ENCODE results near the gene CDH12.

The CDH12 gene

DNA sequence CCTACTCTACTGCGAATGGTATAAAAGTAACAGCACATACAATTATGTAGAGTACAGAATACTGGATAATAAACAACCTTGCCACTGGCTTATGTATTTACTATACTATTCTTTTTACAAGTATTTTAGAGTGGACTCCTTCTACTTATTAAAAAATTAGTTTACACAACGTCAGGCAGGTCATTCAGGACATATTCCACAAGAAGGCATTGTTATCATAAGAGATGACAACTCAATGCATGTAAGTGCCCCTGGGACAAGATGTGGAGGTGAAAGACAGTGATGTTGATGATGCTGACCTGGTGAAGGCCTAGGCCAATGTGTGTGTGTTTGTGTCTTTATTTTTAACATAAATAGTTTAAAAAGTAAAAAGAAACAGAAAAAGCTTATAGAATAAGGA lies 421.7 kb downstream of the CDH12 start:
- Histone ChIP-seq H3K9me3 (ENCODE audit: control insufficient read depth, insufficient read depth, low read length) (no peaks in the 10 kb centered on the region), H3K4me1 (ENCODE audit: control insufficient read depth, insufficient read depth, low read length) (no peaks in the 10 kb centered on the region), H3K27ac (ENCODE audit: low read length) (no peak overlapping the region), H3K4me3 (ENCODE audit: low read length) (no peak overlapping the region), H3K27me3 (ENCODE audit: control insufficient read depth, insufficient read depth, low read length) (no peaks in the 10 kb centered on the region), H3K36me3 (ENCODE audit: control insufficient read depth, insufficient read depth, low read length) (no peaks in the 10 kb centered on the region)
- no peak for DNase-seq (ENCODE audit: low read depth, low spot score)
- no CpG with 5 or more reads among the region's 2 CpGs for WGBS (ENCODE audit: insufficient coverage, insufficient read length)

GRCh38 chr5:22411554-22412349 lies 441.4 kb downstream of the CDH12 start:
- no CpG with 5 or more reads among the region's 4 CpGs for WGBS (ENCODE audit: insufficient coverage, insufficient read length)
- Histone ChIP-seq H3K36me3 (ENCODE audit: control insufficient read depth, insufficient read depth, low read length) (no peaks in the 10 kb centered on the region), H3K27ac (ENCODE audit: low read length) (no peak overlapping the region), H3K4me3 (ENCODE audit: low read length) (no peak overlapping the region), H3K9me3 (ENCODE audit: control insufficient read depth, insufficient read depth, low read length) (no peaks in the 10 kb centered on the region), H3K27me3 (ENCODE audit: control insufficient read depth, insufficient read depth, low read length) (no peaks in the 10 kb centered on the region), H3K4me1 (ENCODE audit: control insufficient read depth, insufficient read depth, low read length) (no peaks in the 10 kb centered on the region)
- DNase-seq (ENCODE audit: low read depth, low spot score) = no peak

GRCh38 chr5:22391956-22392355 lies 461.2 kb downstream of the CDH12 start:
- Histone ChIP-seq H3K9me3 (ENCODE audit: control insufficient read depth, insufficient read depth, low read length) (no peaks in the 10 kb centered on the region), H3K27ac (ENCODE audit: low read length) (no peak overlapping the region), H3K4me3 (ENCODE audit: low read length) (no peak overlapping the region), H3K4me1 (ENCODE audit: control insufficient read depth, insufficient read depth, low read length) (no peaks in the 10 kb centered on the region), H3K36me3 (ENCODE audit: control insufficient read depth, insufficient read depth, low read length) (no peaks in the 10 kb centered on the region), H3K27me3 (ENCODE audit: control insufficient read depth, insufficient read depth, low read length) (no peaks in the 10 kb centered on the region)
- DNase-seq (ENCODE audit: low read depth, low spot score) = no peak
- no CpG with 5 or more reads among the region's 3 CpGs for WGBS (ENCODE audit: insufficient coverage, insufficient read length)

GRCh38 chr5:22390888-22391287 lies 462.3 kb downstream of the CDH12 start:
- no peak overlapping the region for H3K27ac ChIP-seq (ENCODE audit: low read length)
- no peaks in the 10 kb centered on the region for H3K27me3 ChIP-seq (ENCODE audit: control insufficient read depth, insufficient read depth, low read length)
- H3K4me3 ChIP-seq (ENCODE audit: low read length) = no peak overlapping the region
- DNase-seq (ENCODE audit: low read depth, low spot score) = no peak
- no peaks in the 10 kb centered on the region for H3K4me1 ChIP-seq (ENCODE audit: control insufficient read depth, insufficient read depth, low read length)
- no peaks in the 10 kb centered on the region for H3K36me3 ChIP-seq (ENCODE audit: control insufficient read depth, insufficient read depth, low read length)
- H3K9me3 ChIP-seq (ENCODE audit: control insufficient read depth, insufficient read depth, low read length) = no peaks in the 10 kb centered on the region

GRCh38 chr5:22372826-22373660 lies 480.1 kb downstream of the CDH12 start:
- DNase-seq (ENCODE audit: low read depth, low spot score) = no peak
- no CpG with 5 or more reads among the region's 1 CpG for WGBS (ENCODE audit: insufficient coverage, insufficient read length)
- Histone ChIP-seq H3K4me3 (ENCODE audit: low read length) (no peak overlapping the region), H3K9me3 (ENCODE audit: control insufficient read depth, insufficient read depth, low read length) (no peaks in the 10 kb centered on the region), H3K4me1 (ENCODE audit: control insufficient read depth, insufficient read depth, low read length) (no peaks in the 10 kb centered on the region), H3K36me3 (ENCODE audit: control insufficient read depth, insufficient read depth, low read length) (no peaks in the 10 kb centered on the region), H3K27me3 (ENCODE audit: control insufficient read depth, insufficient read depth, low read length) (no peaks in the 10 kb centered on the region), H3K27ac (ENCODE audit: low read length) (no peak overlapping the region)

- WGBS (ENCODE audit: insufficient coverage, insufficient read length) = no CpG with 5 or more reads among the region's 8 CpGs
- Histone ChIP-seq H3K9me3 (ENCODE audit: control insufficient read depth, insufficient read depth, low read length) (no peaks in the 10 kb centered on the region), H3K4me1 (ENCODE audit: control insufficient read depth, insufficient read depth, low read length) (no peaks in the 10 kb centered on the region), H3K27me3 (ENCODE audit: control insufficient read depth, insufficient read depth, low read length) (no peaks in the 10 kb centered on the region), H3K36me3 (ENCODE audit: control insufficient read depth, insufficient read depth, low read length) (no peaks in the 10 kb centered on the region), H3K4me3 (ENCODE audit: low read length) (no peak overlapping the region), H3K27ac (ENCODE audit: low read length) (no peak overlapping the region)
- DNase-seq (ENCODE audit: low read depth, low spot score) = no peak
These were observed 480.8 kb downstream of the CDH12 start for GRCh38 chr5:22372376-22372775.

- Histone ChIP-seq H3K27ac (ENCODE audit: low read length) (no peak overlapping the region), H3K36me3 (ENCODE audit: control insufficient read depth, insufficient read depth, low read length) (no peaks in the 10 kb centered on the region), H3K9me3 (ENCODE audit: control insufficient read depth, insufficient read depth, low read length) (no peaks in the 10 kb centered on the region), H3K27me3 (ENCODE audit: control insufficient read depth, insufficient read depth, low read length) (no peaks in the 10 kb centered on the region), H3K4me3 (ENCODE audit: low read length) (no peak overlapping the region), H3K4me1 (ENCODE audit: control insufficient read depth, insufficient read depth, low read length) (no peaks in the 10 kb centered on the region)
- DNase-seq (ENCODE audit: low read depth, low spot score) = no peak
- no CpG with 5 or more reads among the region's 3 CpGs for WGBS (ENCODE audit: insufficient coverage, insufficient read length)
These were observed 498.2 kb downstream of the CDH12 start for GRCh38 chr5:22354956-22355355.

DNA sequence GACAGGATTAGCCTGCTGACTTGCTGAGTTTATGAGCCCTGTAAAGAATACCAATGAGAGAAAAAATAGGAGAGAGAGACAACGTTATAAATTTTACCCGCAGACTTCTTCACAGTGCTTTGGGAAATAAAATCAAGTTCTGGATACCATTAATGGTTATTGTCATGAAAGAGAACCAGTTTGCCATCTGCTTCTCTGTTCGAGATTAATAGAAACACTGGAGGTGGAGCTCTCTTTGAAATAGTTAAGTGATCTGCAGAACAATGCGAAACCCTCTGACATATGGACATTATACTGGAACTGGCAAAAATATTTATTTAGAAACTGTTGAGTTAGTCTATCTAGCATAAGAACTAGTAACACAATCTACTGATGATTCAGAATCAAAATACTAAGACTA lies 500.7 kb downstream of the CDH12 start:
- no peaks in the 10 kb centered on the region for H3K4me1 ChIP-seq (ENCODE audit: control insufficient read depth, insufficient read depth, low read length)
- no CpG with 5 or more reads among the region's 4 CpGs for WGBS (ENCODE audit: insufficient coverage, insufficient read length)
- no peaks in the 10 kb centered on the region for H3K9me3 ChIP-seq (ENCODE audit: control insufficient read depth, insufficient read depth, low read length)
- H3K27me3 ChIP-seq (ENCODE audit: control insufficient read depth, insufficient read depth, low read length) = no peaks in the 10 kb centered on the region
- no peak for DNase-seq (ENCODE audit: low read depth, low spot score)
- H3K27ac ChIP-seq (ENCODE audit: low read length) = no peak overlapping the region
- H3K36me3 ChIP-seq (ENCODE audit: control insufficient read depth, insufficient read depth, low read length) = no peaks in the 10 kb centered on the region
- no peak overlapping the region for H3K4me3 ChIP-seq (ENCODE audit: low read length)

GRCh38 chr5:22351178-22351577 lies 502.0 kb downstream of the CDH12 start:
- no peak for DNase-seq (ENCODE audit: low read depth, low spot score)
- H3K4me3 ChIP-seq (ENCODE audit: low read length) = no peak overlapping the region

GRCh38 chr5:22348027-22348426 lies 505.1 kb downstream of the CDH12 start:
- no CpG with 5 or more reads among the region's 6 CpGs for WGBS (ENCODE audit: insufficient coverage, insufficient read length)
- DNase-seq (ENCODE audit: low read depth, low spot score) = no peak
- Histone ChIP-seq H3K4me1 (ENCODE audit: control insufficient read depth, insufficient read depth, low read length) (no peaks in the 10 kb centered on the region), H3K9me3 (ENCODE audit: control insufficient read depth, insufficient read depth, low read length) (no peaks in the 10 kb centered on the region), H3K27me3 (ENCODE audit: control insufficient read depth, insufficient read depth, low read length) (no peaks in the 10 kb centered on the region), H3K4me3 (ENCODE audit: low read length) (no peak overlapping the region), H3K36me3 (ENCODE audit: control insufficient read depth, insufficient read depth, low read length) (no peaks in the 10 kb centered on the region), H3K27ac (ENCODE audit: low read length) (no peak overlapping the region)

More at GRCh38 chr5:22351178-22351577, 502.0 kb downstream of the CDH12 start:
- no peaks in the 10 kb centered on the region for H3K4me1 ChIP-seq (ENCODE audit: control insufficient read depth, insufficient read depth, low read length)
- no peaks in the 10 kb centered on the region for H3K36me3 ChIP-seq (ENCODE audit: control insufficient read depth, insufficient read depth, low read length)
- H3K9me3 ChIP-seq (ENCODE audit: control insufficient read depth, insufficient read depth, low read length) = no peaks in the 10 kb centered on the region
- H3K27me3 ChIP-seq (ENCODE audit: control insufficient read depth, insufficient read depth, low read length) = no peaks in the 10 kb centered on the region
- no CpG with 5 or more reads among the region's 2 CpGs for WGBS (ENCODE audit: insufficient coverage, insufficient read length)
- H3K27ac ChIP-seq (ENCODE audit: low read length) = no peak overlapping the region

Data from iPS DF 6.9 (cell line).